ENCODE measurements around the gene AKNAD1. TPM values are rescaled to one million over a fixed set of nuclear protein-coding genes. Genes with fewer than 3 reads are reported as not detected.
A peak's percentile ranks its signal among the peaks of the same experiment; 100 is the strongest.

The AKNAD1 gene
- total and polyA plus RNA-seq, 7 donors = 0.14 to 2.1 (median 0.69) TPM

DNA sequence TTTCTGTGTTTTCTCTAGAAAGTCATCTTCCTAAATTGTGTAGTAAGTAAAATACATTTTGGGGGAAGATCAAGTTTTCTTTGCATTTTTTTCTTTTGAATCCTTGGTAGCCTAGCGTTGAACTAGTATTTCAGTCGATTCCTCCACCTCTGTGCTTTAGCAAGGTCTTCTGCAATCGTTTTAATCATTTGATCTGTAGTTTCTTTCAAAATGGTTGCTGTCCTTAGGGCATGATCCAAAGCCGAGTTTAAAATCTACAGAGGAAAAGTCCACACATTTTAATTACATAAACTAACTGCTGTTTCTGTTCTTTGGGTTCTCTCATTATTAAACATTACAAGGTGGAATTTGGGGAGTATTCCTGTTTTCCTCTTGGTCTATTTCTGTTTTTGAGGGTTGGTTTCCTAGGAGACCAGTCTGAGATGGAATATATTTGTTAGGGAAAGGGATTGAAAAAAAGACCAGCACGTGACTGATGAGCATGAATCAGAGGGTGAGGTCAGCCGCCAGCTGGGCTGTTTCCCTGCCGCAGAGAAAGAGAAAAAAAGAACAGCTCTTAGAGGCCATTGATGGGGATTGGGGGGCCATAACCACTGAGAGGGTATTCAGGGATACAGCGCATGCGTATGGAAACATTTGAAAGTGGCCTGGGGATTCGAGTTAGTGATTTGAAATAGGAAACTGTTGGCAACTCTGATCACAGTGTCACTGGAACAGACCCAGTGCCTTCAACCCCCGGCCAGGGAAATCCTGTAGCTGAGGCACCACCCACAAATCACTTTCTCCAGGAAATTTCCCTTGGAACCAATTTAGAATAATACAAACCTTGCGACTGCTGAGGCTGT lies 40.6 kb downstream of the AKNAD1 start:
- Histone ChIP-seq H3K27ac (peak overlapping the region; percentile 76), H3K4me1 (peaks cover 12% of the 10 kb centered on the region), H3K9me3 (no peaks in the 10 kb centered on the region), H3K27me3 (ENCODE audit: insufficient read depth in 3 of 3, low read length in 2 of 3) (no peaks in the 10 kb centered on the region), H3K4me3 (peak overlapping the region; percentile 61), H3K36me3 (ENCODE audit: insufficient read depth in 1 of 2, low read depth in 1 of 2) (peaks cover 0 to 5% of the 10 kb centered on the region in 2 donors)
- WGBS, 3 donors = 8 to 11% (median 10%) methylated on average over 12 of the region's 12 CpGs
- DNase-seq (peak; percentile 73 to 86), ATAC-seq (peak; percentile 77 to 90 (median 80))
- intact Hi-C loops (cut with DNase I) = no loop called here
- TF ChIP-seq, protein P1, sequence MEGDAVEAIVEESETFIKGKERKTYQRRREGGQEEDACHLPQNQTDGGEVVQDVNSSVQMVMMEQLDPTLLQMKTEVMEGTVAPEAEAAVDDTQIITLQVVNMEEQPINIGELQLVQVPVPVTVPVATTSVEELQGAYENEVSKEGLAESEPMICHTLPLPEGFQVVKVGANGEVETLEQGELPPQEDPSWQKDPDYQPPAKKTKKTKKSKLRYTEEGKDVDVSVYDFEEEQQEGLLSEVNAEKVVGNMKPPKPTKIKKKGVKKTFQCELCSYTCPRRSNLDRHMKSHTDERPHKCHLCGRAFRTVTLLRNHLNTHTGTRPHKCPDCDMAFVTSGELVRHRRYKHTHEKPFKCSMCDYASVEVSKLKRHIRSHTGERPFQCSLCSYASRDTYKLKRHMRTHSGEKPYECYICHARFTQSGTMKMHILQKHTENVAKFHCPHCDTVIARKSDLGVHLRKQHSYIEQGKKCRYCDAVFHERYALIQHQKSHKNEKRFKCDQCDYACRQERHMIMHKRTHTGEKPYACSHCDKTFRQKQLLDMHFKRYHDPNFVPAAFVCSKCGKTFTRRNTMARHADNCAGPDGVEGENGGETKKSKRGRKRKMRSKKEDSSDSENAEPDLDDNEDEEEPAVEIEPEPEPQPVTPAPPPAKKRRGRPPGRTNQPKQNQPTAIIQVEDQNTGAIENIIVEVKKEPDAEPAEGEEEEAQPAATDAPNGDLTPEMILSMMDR (IDR thresholded peaks at IDR 0.05) = no peak

DNA sequence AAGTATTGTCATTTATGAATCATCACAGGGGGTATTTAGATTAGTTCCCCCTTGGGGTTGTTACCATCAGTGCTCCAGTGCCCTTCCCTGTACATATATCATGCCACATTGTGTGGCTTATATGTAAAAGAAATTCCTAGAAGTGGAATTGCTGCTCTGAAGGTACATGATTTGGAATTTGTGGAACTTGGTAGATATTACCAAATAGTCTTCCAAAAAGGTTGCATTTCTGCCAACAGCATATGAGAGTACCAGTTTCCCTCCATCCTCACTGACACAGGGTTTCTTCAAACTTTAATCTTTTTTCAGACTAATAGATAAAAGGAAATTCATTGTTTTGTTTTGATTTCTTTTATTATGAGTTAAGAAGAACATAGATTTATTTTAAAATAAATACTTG lies 41.3 kb downstream of the AKNAD1 start:
- no peak for DNase-seq
- H3K4me3 ChIP-seq = no peak overlapping the region
- ATAC-seq = no peak
- H3K36me3 ChIP-seq (ENCODE audit: insufficient read depth in 1 of 2, low read depth in 1 of 2) = peaks cover 0 to 12% of the 10 kb centered on the region in 2 donors
- TF ChIP-seq, protein P1 (IDR thresholded peaks at IDR 0.05) = no peak
- no peaks in the 10 kb centered on the region for H3K9me3 ChIP-seq
- peak overlapping the region; percentile 76 for H3K27ac ChIP-seq
- peaks cover 12% of the 10 kb centered on the region for H3K4me1 ChIP-seq
- no peaks in the 10 kb centered on the region for H3K27me3 ChIP-seq (ENCODE audit: insufficient read depth in 3 of 3, low read length in 2 of 3)
- intact Hi-C loops (cut with DNase I) = no loop called here

DNA sequence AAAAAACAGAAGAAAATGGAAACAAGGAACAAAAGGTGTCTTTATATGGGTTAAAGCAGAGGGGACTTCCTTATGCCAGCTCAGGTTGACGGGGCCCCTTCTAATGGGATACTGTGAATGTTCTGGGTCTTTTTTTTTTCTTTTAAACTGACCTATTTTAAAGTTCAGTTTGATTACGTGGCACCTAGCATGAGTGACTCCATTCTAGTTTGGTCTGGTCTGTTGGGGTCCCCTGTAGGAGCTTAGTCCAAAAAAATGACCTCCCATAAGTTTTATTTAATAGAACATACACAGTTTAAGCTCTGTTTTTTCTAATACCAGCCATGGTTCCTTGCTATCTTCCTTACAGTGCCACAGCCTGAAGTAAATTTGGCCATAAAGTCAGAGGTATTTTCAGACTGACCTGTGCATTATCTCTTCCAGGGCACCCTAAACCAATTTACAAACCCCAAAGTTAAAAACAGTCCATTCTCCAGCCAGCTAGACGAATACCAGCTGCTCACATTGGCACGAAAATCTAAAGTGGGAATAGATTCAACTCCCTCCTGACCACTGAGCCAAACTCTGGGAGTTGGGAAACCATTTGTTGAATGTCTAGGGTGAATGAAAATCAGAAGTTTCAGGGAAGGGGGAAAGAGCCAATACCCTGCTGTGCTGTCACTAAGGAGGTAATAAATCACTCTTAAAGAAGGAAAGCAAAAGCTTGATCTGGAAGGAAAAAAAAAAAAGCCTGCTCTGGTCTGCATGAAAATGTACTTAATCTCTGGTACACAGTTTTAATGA lies 42.4 kb downstream of the AKNAD1 start:
- TF ChIP-seq, protein P1 (IDR thresholded peaks at IDR 0.05) = no peak
- H3K27me3 ChIP-seq (ENCODE audit: insufficient read depth in 3 of 3, low read length in 2 of 3) = no peaks in the 10 kb centered on the region
- intact Hi-C loops (cut with DNase I) = loop anchor here in 1 of 2 donors (5.0 kb wide), 1 partner anchor 62 kb away; no protein-coding TSS in a partner anchor
- WGBS, 3 donors = 37 to 65% (median 49%) methylated on average over 4 of the region's 4 CpGs
- H3K27ac ChIP-seq = peak overlapping the region; percentile 21
- no peaks in the 10 kb centered on the region for H3K9me3 ChIP-seq
- H3K36me3 ChIP-seq (ENCODE audit: insufficient read depth in 1 of 2, low read depth in 1 of 2) = peaks cover 0 to 16% of the 10 kb centered on the region in 2 donors
- DNase-seq = no peak
- peaks cover 12% of the 10 kb centered on the region for H3K4me1 ChIP-seq
- no peak overlapping the region for H3K4me3 ChIP-seq
- peak in 2 of 4 donors; percentile 22 to 40 for ATAC-seq

DNA sequence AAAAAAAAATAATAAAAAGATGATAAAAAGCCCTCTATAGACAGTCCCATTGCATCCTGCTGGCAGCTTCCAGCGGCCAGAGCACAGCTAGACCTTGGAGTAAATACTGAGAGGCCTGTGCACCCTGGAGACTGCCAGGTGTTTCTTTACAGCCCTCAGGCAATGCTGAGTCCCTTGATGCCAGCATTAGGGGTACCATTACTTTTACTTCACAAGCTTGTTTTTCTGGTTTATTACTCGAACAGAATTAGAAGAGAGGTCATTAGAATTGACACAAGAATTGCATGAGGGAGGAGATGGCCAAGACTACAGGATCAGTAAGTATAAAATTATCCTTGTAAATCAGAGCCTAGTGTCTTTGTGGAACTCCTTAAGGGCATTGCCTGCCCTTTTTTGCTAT lies 43.6 kb downstream of the AKNAD1 start:
- no peaks in the 10 kb centered on the region for H3K27me3 ChIP-seq (ENCODE audit: insufficient read depth in 3 of 3, low read length in 2 of 3)
- peaks cover 12% of the 10 kb centered on the region for H3K4me1 ChIP-seq
- H3K9me3 ChIP-seq = no peaks in the 10 kb centered on the region
- ATAC-seq = no peak
- intact Hi-C loops (cut with DNase I) = loop anchor here in 1 of 2 donors (5.0 kb wide), 1 partner anchor 61 kb away; no protein-coding TSS in a partner anchor
- TF ChIP-seq, protein P1 (IDR thresholded peaks at IDR 0.05) = no peak
- no peak overlapping the region for H3K27ac ChIP-seq
- no peak overlapping the region for H3K4me3 ChIP-seq
- no peak for DNase-seq
- WGBS, 3 donors = 84 to 93% (median 88%) methylated on average over 2 of the region's 2 CpGs
- H3K36me3 ChIP-seq (ENCODE audit: insufficient read depth in 1 of 2, low read depth in 1 of 2) = peaks cover 1 to 28% of the 10 kb centered on the region in 2 donors
